LNCaP clone FGC (cell line): Measurements from ENCODE around the gene NAA60.

ENCODE experiments used
- DNase-seq: peaks from one replicate; pipeline ENCODE4 v3.0.0-alpha.2; 2011; ENCODE audit warnings: low read depth
- H3K4me3 ChIP-seq: 2 replicates; pipeline ENCODE4 v1.5.1; 2011; ENCODE audit warnings: mild to moderate bottlenecking, low read depth, low read length, control low read depth
- TF ChIP-seq, protein P1 (sequence below): IDR thresholded peaks from 2 replicates; pipeline ENCODE4 v1.5.1; 2012; ENCODE audit warnings: mild to moderate bottlenecking; ENCODE audit not compliant: control insufficient read depth, insufficient read depth; ENCODE audit errors: extremely low read depth

Gene NAA60

DNA sequence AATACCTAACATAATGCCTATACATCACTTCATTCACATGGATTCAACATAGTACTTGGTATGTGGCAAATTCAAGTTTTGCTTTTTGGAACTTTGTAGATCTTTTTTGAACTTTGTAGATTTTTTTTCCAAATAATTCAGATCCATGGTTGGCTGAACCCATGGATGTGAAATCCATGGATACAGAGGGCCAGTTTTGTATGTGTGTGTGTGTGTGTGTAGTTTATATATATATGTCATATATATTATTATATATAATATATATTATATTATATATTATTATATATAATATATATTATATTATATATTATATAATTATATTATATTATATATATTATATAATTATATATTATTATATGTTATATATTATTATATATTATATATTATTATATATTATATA is 85.7 kb downstream of the NAA60 start:
- no peak for DNase-seq
- TF ChIP-seq, protein P1, sequence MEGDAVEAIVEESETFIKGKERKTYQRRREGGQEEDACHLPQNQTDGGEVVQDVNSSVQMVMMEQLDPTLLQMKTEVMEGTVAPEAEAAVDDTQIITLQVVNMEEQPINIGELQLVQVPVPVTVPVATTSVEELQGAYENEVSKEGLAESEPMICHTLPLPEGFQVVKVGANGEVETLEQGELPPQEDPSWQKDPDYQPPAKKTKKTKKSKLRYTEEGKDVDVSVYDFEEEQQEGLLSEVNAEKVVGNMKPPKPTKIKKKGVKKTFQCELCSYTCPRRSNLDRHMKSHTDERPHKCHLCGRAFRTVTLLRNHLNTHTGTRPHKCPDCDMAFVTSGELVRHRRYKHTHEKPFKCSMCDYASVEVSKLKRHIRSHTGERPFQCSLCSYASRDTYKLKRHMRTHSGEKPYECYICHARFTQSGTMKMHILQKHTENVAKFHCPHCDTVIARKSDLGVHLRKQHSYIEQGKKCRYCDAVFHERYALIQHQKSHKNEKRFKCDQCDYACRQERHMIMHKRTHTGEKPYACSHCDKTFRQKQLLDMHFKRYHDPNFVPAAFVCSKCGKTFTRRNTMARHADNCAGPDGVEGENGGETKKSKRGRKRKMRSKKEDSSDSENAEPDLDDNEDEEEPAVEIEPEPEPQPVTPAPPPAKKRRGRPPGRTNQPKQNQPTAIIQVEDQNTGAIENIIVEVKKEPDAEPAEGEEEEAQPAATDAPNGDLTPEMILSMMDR = no peak

DNA sequence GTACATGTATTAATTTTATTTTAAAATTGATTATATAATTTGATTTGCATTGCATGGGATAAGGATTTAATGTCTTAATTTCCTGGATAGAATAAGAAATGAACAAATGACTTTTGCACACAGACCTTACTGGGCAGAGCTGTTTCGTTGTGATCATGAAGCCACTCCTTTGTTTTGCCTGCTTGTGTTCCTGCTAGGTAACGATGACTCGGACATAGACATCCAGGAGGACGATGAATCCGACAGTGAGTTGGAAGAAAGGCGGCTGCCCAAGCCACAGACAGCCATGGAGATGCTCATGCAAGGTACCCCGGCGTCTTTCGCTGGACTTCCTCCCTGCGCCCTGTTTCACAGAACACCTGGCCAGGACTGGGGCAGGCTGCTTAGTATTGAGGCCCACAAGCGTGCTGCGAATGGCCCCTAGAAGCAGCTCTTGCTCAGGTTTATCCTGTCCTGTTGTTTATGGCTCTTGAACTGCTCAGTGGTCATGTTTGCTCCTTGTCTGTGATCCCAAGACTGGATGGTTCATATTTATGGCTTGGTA is 87.0 kb downstream of the NAA60 start:
- no peak overlapping the region for H3K4me3 ChIP-seq
- no peak for DNase-seq
- TF ChIP-seq, protein P1 = no peak

More for the DNA sequence above, 85.7 kb downstream of the NAA60 start:
- H3K4me3 ChIP-seq = no peak overlapping the region

DNA sequence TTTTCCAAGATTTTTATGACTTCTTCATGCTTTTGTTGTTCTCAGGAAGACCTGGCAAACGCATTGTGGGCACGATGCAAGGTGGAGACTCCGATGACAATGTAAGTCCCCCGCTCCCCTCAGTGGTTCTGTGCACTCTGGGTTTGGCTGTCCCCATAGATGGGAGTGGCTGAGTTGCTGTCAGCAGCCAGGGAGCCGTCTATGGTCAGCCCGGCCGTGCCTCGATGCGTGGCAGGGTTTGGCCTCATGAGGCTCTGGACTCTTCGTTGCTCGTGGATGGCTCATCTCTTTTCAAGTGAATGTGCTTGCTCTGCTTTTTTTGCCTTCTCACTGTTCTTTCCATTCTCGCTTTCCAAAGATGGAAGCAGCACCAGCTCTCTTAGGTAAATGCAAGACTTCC is 89.3 kb downstream of the NAA60 start:
- H3K4me3 ChIP-seq = no peak overlapping the region
- TF ChIP-seq, protein P1 = no peak

DNA sequence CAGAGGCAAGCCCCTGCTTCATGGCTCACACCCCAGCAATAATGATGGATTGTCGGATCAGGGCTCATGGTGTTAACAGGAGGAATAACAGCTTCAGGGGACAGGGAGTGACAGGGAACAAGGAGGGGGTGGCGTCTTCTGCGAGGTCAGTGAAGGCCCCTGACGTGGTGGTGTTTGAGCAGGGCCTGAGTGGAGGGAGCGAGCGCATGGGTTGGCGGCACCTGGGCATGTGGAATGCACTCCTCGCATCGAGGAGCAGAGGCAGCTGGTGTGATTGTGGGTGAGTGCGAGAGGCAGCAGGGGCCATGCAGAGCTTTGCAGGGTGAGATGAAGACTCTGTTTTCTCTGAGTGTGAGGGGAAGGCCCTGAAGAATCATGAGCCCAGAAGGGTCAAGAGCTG is 90.6 kb downstream of the NAA60 start:
- TF ChIP-seq, protein P1 = no peak
- DNase-seq = no peak
- no peak overlapping the region for H3K4me3 ChIP-seq

More for the DNA sequence above, 89.3 kb downstream of the NAA60 start:
- DNase-seq = no peak

DNA sequence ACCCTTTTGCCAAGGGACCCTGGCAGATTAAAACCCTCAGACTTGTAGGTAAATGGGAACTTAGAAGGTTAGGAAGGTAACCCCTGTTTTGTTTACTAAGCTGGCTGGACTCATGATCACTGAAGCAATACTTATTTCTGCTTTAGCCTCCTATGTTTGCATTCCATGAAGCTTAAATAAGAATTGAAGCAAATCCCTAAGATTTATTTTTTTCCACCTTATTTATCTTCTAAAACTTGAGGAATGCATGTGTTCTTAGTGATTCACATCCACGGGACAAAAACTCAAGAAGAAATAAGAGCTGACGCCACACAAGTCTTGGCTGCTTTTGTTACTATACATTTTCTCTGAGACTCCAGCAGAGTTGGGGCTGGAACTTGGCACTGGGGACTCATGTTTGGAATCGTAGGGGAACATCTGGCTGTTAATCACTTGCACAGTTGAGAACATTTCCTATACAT is 92.8 kb downstream of the NAA60 start:
- no peak overlapping the region for H3K4me3 ChIP-seq
- no peak for DNase-seq
- TF ChIP-seq, protein P1 = no peak
